Activated T-cell treated with anti-CD3 and anti-CD28 coated beads for 24 hours (primary cell): Measurements from ENCODE around the gene NT5DC2.

Source experiments
- DNase-seq: peaks from one replicate; pipeline ENCODE4 v3.0.0-alpha.2; 2020; ENCODE audit warnings: low read depth

NT5DC2 gene

GRCh38 chr3:52487788-52488691 lies 45.6 kb downstream of the NT5DC2 start:
- DNase-seq: no peak

DNA sequence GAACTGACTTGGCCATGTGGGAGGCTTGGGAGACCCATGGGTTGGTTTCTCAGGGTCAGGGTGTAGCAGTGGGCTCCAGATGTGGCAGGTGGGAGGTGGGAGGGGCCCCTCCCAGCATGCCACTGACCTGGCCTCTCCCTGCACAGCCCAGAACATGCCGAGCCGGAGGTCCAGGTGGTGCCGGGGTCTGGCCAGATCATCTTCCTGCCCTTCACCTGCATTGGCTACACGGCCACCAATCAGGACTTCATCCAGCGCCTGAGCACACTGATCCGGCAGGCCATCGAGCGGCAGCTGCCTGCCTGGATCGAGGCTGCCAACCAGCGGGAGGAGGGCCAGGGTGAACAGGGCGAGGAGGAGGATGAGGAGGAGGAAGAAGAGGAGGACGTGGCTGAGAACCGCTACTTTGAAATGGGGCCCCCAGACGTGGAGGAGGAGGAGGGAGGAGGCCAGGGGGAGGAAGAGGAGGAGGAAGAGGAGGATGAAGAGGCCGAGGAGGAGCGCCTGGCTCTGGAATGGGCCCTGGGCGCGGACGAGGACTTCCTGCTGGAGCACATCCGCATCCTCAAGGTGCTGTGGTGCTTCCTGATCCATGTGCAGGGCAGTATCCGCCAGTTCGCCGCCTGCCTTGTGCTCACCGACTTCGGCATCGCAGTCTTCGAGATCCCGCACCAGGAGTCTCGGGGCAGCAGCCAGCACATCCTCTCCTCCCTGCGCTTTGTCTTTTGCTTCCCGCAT lies 46.4 kb downstream of the NT5DC2 start:
- DNase-seq: no peak

DNA sequence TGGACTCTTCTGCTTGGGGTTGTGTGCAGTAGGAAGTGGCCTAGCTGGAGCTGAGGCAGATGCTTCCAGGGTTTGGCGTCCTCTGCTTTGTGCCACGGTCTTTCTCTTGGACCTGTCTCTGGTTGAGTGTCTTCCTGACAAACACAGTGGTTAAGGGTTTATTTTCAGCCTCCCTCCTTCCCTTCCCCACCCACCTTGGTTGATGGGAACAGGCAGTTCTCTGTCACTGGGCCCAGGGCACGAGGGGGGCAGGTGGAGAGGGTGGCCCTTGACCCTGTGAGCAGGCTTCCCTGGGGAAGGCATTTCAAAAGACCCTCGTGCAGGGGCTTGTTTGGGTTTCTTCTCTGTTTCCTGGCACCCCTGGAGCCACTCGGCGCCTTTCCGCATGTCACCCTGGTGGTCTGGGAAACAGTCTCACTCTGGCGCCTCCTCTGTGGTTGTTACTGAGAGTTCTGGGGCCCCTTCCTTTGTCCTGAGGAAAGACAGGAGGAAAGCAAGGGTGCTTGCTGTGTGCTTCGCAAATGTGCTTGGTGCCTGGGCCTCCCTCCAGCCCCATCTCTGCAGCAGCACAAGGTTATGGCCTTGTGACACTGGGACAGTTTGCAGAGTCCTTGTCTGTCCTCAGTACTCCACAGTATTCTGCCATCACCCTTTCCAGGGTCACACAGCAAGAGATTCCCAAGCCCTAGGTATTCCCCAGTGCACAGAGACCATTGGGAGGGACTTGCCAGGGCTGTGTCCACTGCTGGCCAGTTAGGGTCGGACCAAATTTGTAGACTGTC lies 48.8 kb downstream of the NT5DC2 start:
- DNase-seq: no peak

DNA sequence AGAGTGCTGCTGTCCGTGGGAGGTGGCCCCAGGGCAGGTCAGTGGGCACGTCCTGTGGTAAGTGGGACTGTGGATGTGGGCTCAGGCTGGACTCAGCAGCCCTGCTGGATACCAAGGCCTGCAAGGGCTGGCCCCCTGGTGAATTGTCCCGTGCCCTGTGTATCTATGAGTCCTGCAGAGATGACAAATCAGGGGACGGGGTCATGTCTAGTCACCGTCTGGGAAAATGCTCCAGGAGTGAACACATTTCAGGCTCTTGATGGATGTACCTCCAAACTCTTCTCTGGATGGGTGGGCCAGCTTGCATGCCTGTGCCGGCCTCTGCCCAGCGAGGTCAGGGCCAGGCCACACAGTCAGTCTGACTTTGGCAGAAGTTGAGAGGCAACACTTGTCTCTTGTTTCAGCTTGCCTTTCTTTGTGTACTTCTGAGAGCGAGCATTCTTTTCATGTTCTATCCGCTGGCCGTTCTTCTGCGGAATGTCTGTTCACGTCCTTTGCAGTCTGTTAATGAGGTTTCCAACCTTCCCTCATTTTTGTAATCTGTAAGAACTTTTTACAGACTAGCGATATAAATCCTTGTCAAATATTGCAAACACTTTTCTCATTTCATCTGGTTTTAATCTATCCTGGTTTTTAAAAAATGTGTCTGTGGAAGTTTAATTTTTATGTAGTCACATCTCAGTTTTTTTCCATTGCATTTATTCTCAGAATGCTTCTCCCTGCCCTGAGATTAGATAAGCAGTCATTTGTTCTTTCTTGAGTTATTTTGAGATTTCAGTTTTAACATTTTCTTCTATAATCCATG lies 49.9 kb downstream of the NT5DC2 start:
- no peak for DNase-seq

- no peak for DNase-seq
Measured at GRCh38 chr3:52483081-52483480, 50.6 kb downstream of the NT5DC2 start.

- DNase-seq: no peak
Measured at GRCh38 chr3:52481819-52482521, 51.7 kb downstream of the NT5DC2 start.

DNA sequence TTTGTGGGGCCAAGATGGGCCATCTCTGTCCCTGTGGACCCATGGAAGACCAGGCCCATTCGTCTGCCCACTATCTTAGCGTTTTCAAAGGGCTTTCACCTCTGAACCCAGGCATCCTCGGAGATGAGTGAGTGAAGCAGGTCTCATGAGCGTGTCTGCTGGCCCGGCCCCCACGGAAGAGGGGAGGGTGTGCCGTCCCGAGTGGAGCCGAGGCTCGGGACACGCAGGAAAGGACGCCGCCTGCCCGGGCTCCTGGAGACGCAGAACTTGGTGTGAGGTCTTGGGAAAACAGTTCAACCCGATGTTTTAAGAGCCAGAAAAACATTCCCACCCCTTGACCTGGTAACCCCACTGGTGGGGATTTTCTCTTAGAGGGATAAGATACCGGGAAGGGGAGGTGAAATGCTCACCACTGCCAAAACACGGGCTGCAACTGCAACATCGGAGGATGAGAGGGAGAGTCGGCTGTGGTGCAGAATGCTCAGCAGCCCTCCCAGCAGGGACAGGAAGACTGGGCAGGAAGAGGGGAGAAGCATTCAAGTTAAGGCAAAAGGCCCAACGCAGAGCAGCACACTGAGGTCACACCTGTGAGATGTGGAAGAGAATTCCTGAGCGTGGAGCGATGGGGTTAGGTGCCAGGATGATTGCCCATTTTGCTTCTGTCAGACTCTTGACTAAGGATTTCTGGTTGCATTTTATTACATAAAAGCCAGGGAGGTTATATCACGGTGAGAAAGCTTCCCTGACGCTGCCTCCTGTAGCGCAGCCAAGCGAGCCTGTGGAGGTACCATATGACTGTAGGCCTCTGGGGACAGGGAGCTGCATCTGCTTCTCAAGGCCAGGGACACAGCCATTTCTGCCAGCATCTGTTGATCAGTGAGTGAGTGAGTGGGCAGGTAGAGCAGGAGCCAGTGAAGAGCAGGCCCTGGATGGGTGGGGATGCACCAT lies 52.6 kb downstream of the NT5DC2 start:
- no peak for DNase-seq

DNA sequence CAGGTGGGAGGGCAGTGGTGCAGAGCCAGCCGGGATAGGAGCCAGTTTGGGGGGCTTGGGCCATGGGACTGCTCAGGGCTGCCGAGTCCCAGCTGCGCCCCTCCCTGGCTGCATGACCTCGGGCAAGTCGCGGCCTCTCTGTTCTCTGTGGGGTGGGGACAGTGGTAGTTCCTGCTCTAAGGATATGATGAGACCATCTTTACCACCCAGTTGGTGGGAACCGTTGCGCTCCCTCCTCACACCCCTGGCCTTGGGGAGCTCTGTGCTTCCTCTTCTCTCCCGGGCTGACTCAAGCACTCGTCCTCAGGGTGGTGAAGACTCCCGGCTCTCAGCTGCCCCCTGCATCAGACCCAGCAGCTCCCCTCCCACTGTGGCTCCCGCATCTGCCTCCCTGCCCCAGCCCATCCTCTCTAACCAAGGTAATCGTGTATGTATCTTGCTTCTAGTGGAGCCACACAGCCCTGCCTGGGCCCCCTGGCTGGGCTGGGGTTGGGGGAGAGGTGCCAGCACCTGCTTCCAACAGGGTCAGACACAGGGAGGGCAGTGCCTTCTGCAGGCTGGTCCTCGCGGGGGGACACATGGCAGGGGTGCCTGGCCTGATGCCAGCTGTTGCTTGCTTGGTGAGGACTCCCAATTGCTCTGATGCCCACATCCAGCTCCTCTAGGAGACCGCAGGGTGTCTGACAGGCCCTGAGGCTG lies 53.6 kb downstream of the NT5DC2 start:
- no peak for DNase-seq

DNA sequence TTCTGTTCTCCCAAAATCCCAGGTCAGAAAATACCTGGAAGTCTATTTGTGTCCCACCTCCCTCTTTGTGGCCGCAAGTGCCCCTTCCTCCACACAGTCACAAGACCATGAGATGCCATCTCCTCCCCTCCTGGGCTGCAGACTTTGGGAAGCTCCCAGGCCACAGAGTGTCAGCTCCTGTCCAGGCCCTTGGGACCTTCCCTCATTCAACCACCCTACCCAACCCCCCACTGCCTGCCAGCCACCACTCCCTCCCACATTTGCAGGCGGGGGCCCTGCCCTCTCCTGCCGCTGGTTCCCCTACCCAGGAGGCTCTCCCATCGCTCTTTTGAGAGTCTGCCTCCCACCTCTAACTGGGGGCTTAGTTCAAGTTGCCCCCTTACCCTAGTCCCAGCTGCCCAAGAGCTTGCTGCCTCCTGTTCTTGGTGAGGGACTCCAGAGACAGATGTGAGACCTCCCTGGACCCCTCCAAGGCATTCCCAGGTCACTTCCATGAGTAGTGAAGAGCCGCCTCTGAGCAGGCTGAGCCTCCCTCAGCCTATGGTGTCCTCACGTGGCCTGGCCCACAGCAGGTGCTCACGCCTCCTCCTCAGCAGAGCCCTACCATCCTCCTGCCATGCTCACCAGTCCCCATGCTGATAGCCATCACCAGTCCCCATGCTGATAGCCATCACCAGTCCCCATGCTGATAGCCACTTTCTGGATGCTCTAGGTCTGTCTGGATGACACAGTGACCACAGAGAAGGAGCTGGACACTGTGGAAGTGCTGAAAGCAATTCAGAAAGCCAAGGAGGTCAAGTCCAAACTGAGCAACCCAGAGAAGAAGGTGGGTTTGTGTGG lies 54.4 kb downstream of the NT5DC2 start:
- no peak for DNase-seq

- DNase-seq: no peak
Measured at GRCh38 chr3:52477796-52478095, 55.9 kb downstream of the NT5DC2 start.

GRCh38 chr3:52477076-52477795 lies 56.4 kb downstream of the NT5DC2 start:
- no peak for DNase-seq
